ENCODE data around the gene BTBD18.

Gene BTBD18

GRCh38 chr11:57764021-57764420, 12.4 kb upstream of the BTBD18 start:
- ChIA-PET CTCF (interaction anchor here (2.0 to 3.0 kb wide), 2 partner anchors 15 to 37 kb away, joined by 7 to 13 read pairs; no protein-coding TSS in a partner anchor), POLR2A (interaction anchor here (1.3 to 1.5 kb wide), 2 partner anchors 14 to 22 kb away, joined by 4 to 10 read pairs; partner anchors contain the start of gene SELENOH)
- DNase-seq (ENCODE audit: extremely low spot score), result no peak
- TF ChIP-seq ARNT (IDR thresholded peaks at IDR 0.05) (no peak), SUZ12 (IDR thresholded peaks at IDR 0.05) (no peak), L3MBTL2 (conservative IDR thresholded peaks at IDR 0.05) (no peak), BHLHE40 (IDR thresholded peaks at IDR 0.05; ENCODE audit: borderline replicate concordance) (no peak)
- TF ChIP-seq, protein P1, sequence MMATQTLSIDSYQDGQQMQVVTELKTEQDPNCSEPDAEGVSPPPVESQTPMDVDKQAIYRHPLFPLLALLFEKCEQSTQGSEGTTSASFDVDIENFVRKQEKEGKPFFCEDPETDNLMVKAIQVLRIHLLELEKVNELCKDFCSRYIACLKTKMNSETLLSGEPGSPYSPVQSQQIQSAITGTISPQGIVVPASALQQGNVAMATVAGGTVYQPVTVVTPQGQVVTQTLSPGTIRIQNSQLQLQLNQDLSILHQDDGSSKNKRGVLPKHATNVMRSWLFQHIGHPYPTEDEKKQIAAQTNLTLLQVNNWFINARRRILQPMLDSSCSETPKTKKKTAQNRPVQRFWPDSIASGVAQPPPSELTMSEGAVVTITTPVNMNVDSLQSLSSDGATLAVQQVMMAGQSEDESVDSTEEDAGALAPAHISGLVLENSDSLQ (IDR thresholded peaks at IDR 0.05), result no peak

DNA sequence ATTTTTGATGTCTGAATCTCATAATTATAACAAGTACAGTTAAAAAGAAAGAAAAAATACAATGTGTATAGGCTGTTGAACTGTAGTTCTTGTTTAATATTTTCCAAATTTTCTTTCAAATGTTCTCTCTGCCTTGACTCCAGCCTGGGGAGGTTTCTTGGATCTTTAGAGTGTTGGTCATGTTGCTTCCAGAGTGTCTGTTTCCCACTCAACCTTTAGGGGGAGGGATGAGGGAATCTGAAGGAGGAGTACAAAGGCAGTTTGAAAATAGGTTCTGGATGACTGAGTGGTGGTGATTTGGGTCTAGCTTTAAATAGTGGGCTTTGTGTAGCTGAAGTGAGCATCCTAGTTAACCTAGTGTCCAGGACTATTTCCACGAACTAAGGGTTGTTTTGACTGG, 11.9 kb upstream of the BTBD18 start:
- ChIA-PET POLR2A (interaction anchor here (0.9 to 1.5 kb wide), 2 partner anchors 22 to 37 kb away, joined by 3 to 10 read pairs; partner anchors contain the start of gene SELENOH), CTCF (interaction anchor here (0.8 to 3.0 kb wide), 3 partner anchors 15 to 44 kb away, joined by 3 to 13 read pairs (median 7); no protein-coding TSS in a partner anchor)
- TF ChIP-seq SUZ12 (IDR thresholded peaks at IDR 0.05) (no peak), FOXK2 (IDR thresholded peaks at IDR 0.05) (no peak), ZNF384 (IDR thresholded peaks at IDR 0.05) (no peak), LEF1 (IDR thresholded peaks at IDR 0.05; ENCODE audit: borderline replicate concordance) (no peak), NFRKB (IDR thresholded peaks at IDR 0.05) (no peak), CTBP1 (IDR thresholded peaks at IDR 0.05; ENCODE audit: borderline replicate concordance) (no peak)
- TF ChIP-seq, protein P1 (IDR thresholded peaks at IDR 0.05), result no peak
- peak; percentile 33 for DNase-seq (ENCODE audit: extremely low spot score)

GRCh38 chr11:57762235-57762861, 10.7 kb upstream of the BTBD18 start:
- peak; percentile 22 for DNase-seq (ENCODE audit: extremely low spot score)
- ChIA-PET POLR2A (interaction anchor here (1.3 to 3.1 kb wide), 5 partner anchors 10 to 50 kb away, joined by 5 to 28 read pairs (median 7); partner anchors contain the start of genes MED19, SELENOH and TMX2), CTCF (interaction anchor here (0.8 to 3.0 kb wide), 2 partner anchors 38 to 45 kb away, joined by 3 to 13 read pairs; no protein-coding TSS in a partner anchor)
- no peak for TF ChIP-seq HDGF (IDR thresholded peaks at IDR 0.05; ENCODE audit: borderline replicate concordance)
- TF ChIP-seq L3MBTL2 (conservative IDR thresholded peaks at IDR 0.05), result no peak
- TF ChIP-seq FOXA1 (IDR thresholded peaks at IDR 0.05), result no peak
- TF ChIP-seq ELF4 (IDR thresholded peaks at IDR 0.05), result no peak
- TF ChIP-seq ARNT (IDR thresholded peaks at IDR 0.05), result no peak
- TF ChIP-seq TARDBP (IDR thresholded peaks at IDR 0.05), result no peak
- TF ChIP-seq BHLHE40 (IDR thresholded peaks at IDR 0.05; ENCODE audit: borderline replicate concordance), result no peak
- TF ChIP-seq ZNF384 (IDR thresholded peaks at IDR 0.05), result no peak
- TF ChIP-seq NFRKB (IDR thresholded peaks at IDR 0.05), result no peak
- TF ChIP-seq, protein P1 (IDR thresholded peaks at IDR 0.05), result no peak

DNA sequence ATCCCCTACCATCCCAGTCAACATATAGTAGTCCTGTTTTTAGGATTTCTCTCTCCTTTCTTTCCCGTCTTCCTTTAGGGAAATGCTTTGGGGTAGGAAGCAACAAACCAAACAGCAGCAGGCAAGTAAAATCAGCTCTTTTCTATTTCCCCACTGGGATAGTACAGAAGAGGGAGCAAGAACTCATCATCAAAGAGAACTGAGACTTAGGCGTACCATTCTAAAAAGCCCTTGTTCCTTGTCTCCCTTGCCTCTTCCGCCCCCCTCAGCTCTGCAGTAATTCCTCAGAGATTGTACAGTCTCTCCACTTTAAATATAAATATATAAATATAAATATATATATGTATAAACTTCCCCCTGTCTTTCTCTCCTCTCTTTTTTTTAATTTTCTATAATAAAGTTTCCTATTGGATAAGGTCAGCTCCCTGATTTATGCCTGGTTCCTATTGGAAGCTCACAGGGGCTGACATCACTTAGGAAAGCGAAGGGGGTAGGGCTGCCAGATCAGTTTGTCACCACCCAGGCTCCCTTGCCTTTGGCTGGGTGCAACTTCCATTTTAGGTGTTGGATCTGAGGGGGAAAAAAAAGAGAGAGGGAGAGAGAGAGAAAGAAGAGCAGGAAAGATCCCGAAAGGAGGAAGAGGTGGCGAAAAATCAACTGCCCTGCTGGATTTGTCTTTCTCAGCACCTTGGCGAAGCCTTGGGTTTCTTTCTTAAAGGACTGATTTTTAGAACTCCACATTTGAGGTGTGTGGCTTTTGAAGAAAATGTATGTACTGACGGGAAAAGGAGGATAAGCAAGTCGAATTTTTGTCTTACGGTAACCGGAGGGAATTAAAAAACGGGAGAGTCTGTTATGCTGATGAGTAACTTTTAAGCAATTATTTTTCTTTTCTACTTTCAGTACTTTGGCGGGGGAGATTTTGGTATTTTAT, 9.9 kb upstream of the BTBD18 start, which contains the start of gene CTNND1:
Gene CTNND1 (plus strand): TSS at position 502 of the 934 bp plus-strand sequence. CDS start 29,677 bp downstream, outside the sequence.
- TF ChIP-seq ELF4 (IDR thresholded peaks at IDR 0.05) (no peak), TARDBP (IDR thresholded peaks at IDR 0.05) (no peak), SUZ12 (IDR thresholded peaks at IDR 0.05) (no peak), FOXA1 (IDR thresholded peaks at IDR 0.05) (no peak), CTBP1 (IDR thresholded peaks at IDR 0.05; ENCODE audit: borderline replicate concordance) (no peak), FOXM1 (IDR thresholded peaks at IDR 0.05; ENCODE audit: borderline replicate concordance) (no peak), HDGF (IDR thresholded peaks at IDR 0.05; ENCODE audit: borderline replicate concordance) (no peak), NFRKB (IDR thresholded peaks at IDR 0.05) (peak; percentile 48; the same call in 1 of the 2 replicates), ZNF384 (IDR thresholded peaks at IDR 0.05) (peak; percentile 93), L3MBTL2 (conservative IDR thresholded peaks at IDR 0.05) (no peak; the same call in 1 of the 2 replicates), LEF1 (IDR thresholded peaks at IDR 0.05; ENCODE audit: borderline replicate concordance) (no peak), FOXK2 (IDR thresholded peaks at IDR 0.05) (no peak), ARNT (IDR thresholded peaks at IDR 0.05) (no peak), SP1 (IDR thresholded peaks at IDR 0.05) (no peak), BHLHE40 (IDR thresholded peaks at IDR 0.05; ENCODE audit: borderline replicate concordance) (no peak)
- TF ChIP-seq, protein P1 (IDR thresholded peaks at IDR 0.05), result peak; percentile 74
- peak; percentile 91 for DNase-seq (ENCODE audit: extremely low spot score)
- ChIA-PET POLR2A (interaction anchor here (1.0 to 3.1 kb wide), 10 partner anchors 9 to 50 kb away, joined by 3 to 28 read pairs (median 5); partner anchors contain the start of genes BTBD18, MED19, SELENOH and TMX2), CTCF (interaction anchor here (0.5 to 2.8 kb wide), 4 partner anchors 10 to 101 kb away, joined by 3 to 15 read pairs (median 6); partner anchors contain the start of gene BTBD18)

DNA sequence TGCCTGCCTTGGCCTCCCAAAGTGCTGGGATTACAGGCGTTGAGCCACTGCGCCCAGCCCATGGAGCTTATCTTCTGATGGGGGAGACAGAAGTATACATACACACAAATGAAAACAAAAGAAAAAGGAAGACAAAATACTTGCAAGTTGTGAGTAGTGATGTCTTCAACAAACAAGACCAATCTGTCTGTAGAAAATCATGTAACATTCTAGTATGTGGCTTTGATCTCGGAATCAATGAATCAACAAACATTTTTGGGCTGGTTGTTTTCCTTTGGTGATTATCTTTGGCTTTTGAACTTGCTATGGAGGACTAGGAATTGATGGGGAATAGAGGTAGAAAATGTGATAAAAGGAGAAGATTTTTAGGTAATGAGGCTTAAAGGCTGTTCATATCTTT, 6.6 kb upstream of the BTBD18 start:
- DNase-seq (ENCODE audit: extremely low spot score), result no peak
- ChIA-PET POLR2A (no interaction called here), CTCF (interaction anchor here (1.6 kb wide), 1 partner anchor 42 kb away, joined by 5 read pairs; no protein-coding TSS in a partner anchor)
- TF ChIP-seq FOXA1 (IDR thresholded peaks at IDR 0.05), result no peak
- no peak for TF ChIP-seq FOXK2 (IDR thresholded peaks at IDR 0.05)
- no peak for TF ChIP-seq ZNF384 (IDR thresholded peaks at IDR 0.05)
- TF ChIP-seq SUZ12 (IDR thresholded peaks at IDR 0.05), result no peak
- TF ChIP-seq, protein P1 (IDR thresholded peaks at IDR 0.05), result no peak
- TF ChIP-seq SP1 (IDR thresholded peaks at IDR 0.05), result no peak
- no peak for TF ChIP-seq BHLHE40 (IDR thresholded peaks at IDR 0.05; ENCODE audit: borderline replicate concordance)
- TF ChIP-seq ARNT (IDR thresholded peaks at IDR 0.05), result no peak
- no peak for TF ChIP-seq LEF1 (IDR thresholded peaks at IDR 0.05; ENCODE audit: borderline replicate concordance)

All from HEK293T (cell line).